Thoracic aorta (tissue), 2 donors: ENCODE results near the gene PFDN2. TPM values are rescaled to one million over a fixed set of nuclear protein-coding genes. Genes with fewer than 3 reads are reported as not detected.

Experiments
- ATAC-seq: fragments of 150-250 bp; one replicate; pipeline ENCODE4 v1.8.0; 2017; ENCODE audit warnings: low read depth; ENCODE audit not compliant: insufficient number of reproducible peaks, low FRiP score
- DNase-seq: peaks from one replicate; pipeline ENCODE4 v3.0.0-alpha.2; 2020; ENCODE audit warnings: low spot score
- H3K27ac ChIP-seq, 2 donors: fragments of 200-600 bp; sonication (generic); 1 replicate in 1 of 2; 2 replicates in 1 of 2; pipeline ENCODE4 v1.5.1; 2016; ENCODE audit warnings: mild to moderate bottlenecking in 2 of 2, moderate library complexity in 2 of 2
- H3K27me3 ChIP-seq: fragments of 200-600 bp; sonication (generic); replicated peaks from 2 replicates; pipeline ENCODE4 v1.6.0; 2016; ENCODE audit warnings: mild to moderate bottlenecking; ENCODE audit not compliant: insufficient read depth
- H3K36me3 ChIP-seq: fragments of 200-600 bp; sonication (generic); one replicate; pipeline ENCODE4 v1.5.1; 2016
- H3K4me1 ChIP-seq, 2 donors: fragments of 200-600 bp; sonication (generic); 1 replicate in 1 of 2; 2 replicates in 1 of 2; pipeline versions ENCODE4 v1.5.1 to v1.6.0; 2016; ENCODE audit warnings: low read depth in 2 of 2, mild to moderate bottlenecking in 1 of 2; ENCODE audit not compliant: control insufficient read depth in 1 of 2
- H3K4me3 ChIP-seq: fragments of 200-600 bp; sonication (generic); 2 replicates; pipeline ENCODE4 v1.5.1; 2016; ENCODE audit warnings: mild to moderate bottlenecking
- H3K9me3 ChIP-seq: fragments of 200-600 bp; sonication (generic); 2 replicates; pipeline ENCODE4 v1.5.1; 2016
- total RNA-seq, 2 donors: library from RNA; depleted of rRNA; stranded (reverse); fragments of >200 nt; gene quantifications; one replicate each; pipeline versions ENCODE4 v1.1.0 to v1.2.3, GENCODE V29; 2016
- TF ChIP-seq, protein P1 (sequence below): fragments of 200-600 bp; sonication (generic); IDR thresholded peaks from one replicate; pipeline ENCODE4 v1.5.1; 2019; ENCODE audit warnings: antibody characterized with exemption

The PFDN2 gene
- total RNA-seq, 2 donors from 2014 or later: 22.7 to 92.7 TPM

DNA sequence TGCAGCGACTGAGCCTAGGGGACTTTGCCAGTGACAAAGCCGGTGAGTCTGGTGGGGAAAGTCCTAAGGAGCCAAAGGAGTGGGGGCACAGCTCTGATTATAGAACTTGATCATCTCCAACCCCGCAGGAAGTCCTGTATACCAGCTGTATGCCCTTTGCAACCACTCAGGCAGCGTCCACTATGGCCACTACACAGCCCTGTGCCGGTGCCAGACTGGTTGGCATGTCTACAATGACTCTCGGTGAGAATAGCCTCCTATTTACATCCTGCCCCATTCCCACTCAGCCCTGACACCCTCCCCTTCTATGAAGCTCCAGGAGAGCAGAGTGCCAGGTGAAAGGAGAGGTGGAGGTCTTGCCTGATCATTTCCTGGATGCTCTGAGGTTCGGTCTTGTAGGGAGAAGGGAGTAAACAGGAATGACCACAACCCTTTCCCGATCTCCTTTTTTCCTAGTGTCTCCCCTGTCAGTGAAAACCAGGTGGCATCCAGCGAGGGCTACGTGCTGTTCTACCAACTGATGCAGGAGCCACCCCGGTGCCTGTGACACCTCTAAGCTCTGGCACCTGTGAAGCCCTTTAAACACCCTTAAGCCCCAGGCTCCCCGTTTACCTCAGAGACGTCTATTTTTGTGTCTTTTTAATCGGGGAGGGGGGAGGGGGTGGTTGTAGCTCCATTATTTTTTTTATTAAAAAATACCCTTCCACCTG is 47.2 kb upstream of the PFDN2 start:
- Histone ChIP-seq H3K27ac (peak overlapping the region; percentile 89), H3K9me3 (no peaks in the 10 kb centered on the region), H3K4me1 (peaks cover 27 to 43% of the 10 kb centered on the region in 2 donors), H3K27me3 (no peaks in the 10 kb centered on the region), H3K36me3 (peaks cover 7% of the 10 kb centered on the region), H3K4me3 (peak overlapping the region; percentile 75)
- DNase-seq (no peak), ATAC-seq (no peak)
- TF ChIP-seq, protein P1, sequence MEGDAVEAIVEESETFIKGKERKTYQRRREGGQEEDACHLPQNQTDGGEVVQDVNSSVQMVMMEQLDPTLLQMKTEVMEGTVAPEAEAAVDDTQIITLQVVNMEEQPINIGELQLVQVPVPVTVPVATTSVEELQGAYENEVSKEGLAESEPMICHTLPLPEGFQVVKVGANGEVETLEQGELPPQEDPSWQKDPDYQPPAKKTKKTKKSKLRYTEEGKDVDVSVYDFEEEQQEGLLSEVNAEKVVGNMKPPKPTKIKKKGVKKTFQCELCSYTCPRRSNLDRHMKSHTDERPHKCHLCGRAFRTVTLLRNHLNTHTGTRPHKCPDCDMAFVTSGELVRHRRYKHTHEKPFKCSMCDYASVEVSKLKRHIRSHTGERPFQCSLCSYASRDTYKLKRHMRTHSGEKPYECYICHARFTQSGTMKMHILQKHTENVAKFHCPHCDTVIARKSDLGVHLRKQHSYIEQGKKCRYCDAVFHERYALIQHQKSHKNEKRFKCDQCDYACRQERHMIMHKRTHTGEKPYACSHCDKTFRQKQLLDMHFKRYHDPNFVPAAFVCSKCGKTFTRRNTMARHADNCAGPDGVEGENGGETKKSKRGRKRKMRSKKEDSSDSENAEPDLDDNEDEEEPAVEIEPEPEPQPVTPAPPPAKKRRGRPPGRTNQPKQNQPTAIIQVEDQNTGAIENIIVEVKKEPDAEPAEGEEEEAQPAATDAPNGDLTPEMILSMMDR: no peak

DNA sequence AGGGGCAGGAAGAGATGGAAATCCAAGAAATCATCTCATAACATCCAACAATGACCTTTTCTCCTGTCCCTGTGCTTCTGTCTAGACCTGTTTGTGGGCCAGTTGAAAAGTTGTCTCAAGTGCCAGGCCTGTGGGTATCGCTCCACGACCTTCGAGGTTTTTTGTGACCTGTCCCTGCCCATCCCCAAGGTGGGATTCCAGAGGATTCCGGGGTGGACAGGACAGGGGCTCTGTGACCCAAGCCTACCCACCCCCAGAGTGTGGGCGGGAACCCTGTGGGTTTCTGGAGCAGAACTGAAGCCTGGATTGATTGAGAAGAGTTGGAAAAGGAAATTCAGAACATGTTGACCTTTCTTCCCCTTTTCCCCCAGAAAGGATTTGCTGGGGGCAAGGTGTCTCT is 46.0 kb upstream of the PFDN2 start:
- no peaks in the 10 kb centered on the region for H3K9me3 ChIP-seq
- H3K27ac ChIP-seq: no peak overlapping the region
- TF ChIP-seq, protein P1: no peak
- no peak for DNase-seq
- no peaks in the 10 kb centered on the region for H3K27me3 ChIP-seq
- H3K4me1 ChIP-seq: peaks cover 29 to 49% of the 10 kb centered on the region in 2 donors
- ATAC-seq: no peak
- H3K4me3 ChIP-seq: no peak overlapping the region
- peaks cover 3% of the 10 kb centered on the region for H3K36me3 ChIP-seq

DNA sequence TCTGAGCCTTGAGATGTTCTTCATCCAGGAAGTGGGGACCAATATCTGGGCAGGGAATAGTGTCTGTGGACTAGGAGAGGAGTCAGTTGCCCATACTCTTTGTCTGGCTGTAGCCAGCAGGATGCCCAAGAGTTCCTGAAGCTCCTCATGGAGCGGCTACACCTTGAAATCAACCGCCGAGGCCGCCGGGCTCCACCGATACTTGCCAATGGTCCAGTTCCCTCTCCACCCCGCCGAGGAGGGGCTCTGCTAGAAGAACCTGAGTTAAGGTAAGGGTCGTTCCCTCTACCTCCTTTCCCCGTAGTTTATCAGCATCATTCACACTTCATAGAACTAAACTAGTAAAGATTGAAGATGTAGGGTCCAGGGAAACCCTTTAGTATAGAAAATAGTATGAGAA is 45.0 kb upstream of the PFDN2 start:
- no peak for DNase-seq

DNA sequence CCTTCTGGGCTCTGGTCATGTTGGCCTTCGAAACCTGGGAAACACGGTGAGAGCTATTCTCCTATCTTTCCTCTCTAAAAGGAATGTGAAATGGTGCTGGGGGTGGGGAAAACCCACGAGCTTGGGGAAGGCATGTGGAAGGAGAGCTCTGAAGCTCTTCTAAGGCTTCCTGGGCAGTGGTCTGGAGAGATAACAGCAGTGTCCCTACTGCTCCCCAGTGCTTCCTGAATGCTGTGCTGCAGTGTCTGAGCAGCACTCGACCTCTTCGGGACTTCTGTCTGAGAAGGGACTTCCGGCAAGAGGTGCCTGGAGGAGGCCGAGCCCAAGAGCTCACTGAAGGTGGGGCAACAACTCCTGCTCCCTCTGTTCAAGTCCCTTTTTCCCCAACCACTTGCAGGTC is 44.2 kb upstream of the PFDN2 start:
- Histone ChIP-seq H3K4me3 (no peak overlapping the region), H3K4me1 (peaks cover 26 to 42% of the 10 kb centered on the region in 2 donors), H3K27me3 (no peaks in the 10 kb centered on the region), H3K36me3 (peaks cover 7% of the 10 kb centered on the region), H3K9me3 (no peaks in the 10 kb centered on the region), H3K27ac (no peak overlapping the region)
- no peak for DNase-seq
- TF ChIP-seq, protein P1: no peak
- no peak for ATAC-seq

More for the DNA sequence above, 45.0 kb upstream of the PFDN2 start:
- TF ChIP-seq, protein P1: no peak
- ATAC-seq: no peak
- Histone ChIP-seq H3K27me3 (no peaks in the 10 kb centered on the region), H3K9me3 (no peaks in the 10 kb centered on the region), H3K27ac (no peak overlapping the region), H3K4me1 (peaks cover 29 to 50% of the 10 kb centered on the region in 2 donors), H3K4me3 (no peak overlapping the region), H3K36me3 (peaks cover 7% of the 10 kb centered on the region)

DNA sequence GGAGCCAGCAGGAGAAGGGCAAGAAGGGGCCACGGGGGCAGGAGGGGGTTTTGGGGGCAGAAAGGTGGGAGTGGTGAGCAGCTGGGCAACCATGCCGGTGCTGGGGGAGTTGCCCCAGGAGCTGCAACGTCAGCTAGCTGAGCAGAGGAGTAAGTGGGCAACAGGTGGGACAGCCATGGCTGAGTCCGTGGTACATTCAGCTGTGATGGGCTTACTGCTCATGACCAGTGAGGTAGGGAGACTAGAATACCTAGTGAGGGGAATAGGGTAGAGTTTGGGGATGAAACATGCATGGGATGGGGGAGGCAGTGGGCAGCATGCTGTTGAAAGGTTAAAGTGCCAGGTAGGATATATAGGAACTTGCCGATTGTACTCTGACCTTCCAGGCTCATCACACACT is 43.8 kb upstream of the PFDN2 start:
- peaks cover 7% of the 10 kb centered on the region for H3K36me3 ChIP-seq

More for the DNA sequence above, 43.8 kb upstream of the PFDN2 start:
- Histone ChIP-seq H3K9me3 (no peaks in the 10 kb centered on the region), H3K27ac (no peak overlapping the region), H3K27me3 (no peaks in the 10 kb centered on the region), H3K4me3 (no peak overlapping the region), H3K4me1 (peaks cover 23 to 38% of the 10 kb centered on the region in 2 donors)
- TF ChIP-seq, protein P1: no peak
- no peak for ATAC-seq
- no peak for DNase-seq
